ENCODE results near the gene REN.

The REN gene

DNA sequence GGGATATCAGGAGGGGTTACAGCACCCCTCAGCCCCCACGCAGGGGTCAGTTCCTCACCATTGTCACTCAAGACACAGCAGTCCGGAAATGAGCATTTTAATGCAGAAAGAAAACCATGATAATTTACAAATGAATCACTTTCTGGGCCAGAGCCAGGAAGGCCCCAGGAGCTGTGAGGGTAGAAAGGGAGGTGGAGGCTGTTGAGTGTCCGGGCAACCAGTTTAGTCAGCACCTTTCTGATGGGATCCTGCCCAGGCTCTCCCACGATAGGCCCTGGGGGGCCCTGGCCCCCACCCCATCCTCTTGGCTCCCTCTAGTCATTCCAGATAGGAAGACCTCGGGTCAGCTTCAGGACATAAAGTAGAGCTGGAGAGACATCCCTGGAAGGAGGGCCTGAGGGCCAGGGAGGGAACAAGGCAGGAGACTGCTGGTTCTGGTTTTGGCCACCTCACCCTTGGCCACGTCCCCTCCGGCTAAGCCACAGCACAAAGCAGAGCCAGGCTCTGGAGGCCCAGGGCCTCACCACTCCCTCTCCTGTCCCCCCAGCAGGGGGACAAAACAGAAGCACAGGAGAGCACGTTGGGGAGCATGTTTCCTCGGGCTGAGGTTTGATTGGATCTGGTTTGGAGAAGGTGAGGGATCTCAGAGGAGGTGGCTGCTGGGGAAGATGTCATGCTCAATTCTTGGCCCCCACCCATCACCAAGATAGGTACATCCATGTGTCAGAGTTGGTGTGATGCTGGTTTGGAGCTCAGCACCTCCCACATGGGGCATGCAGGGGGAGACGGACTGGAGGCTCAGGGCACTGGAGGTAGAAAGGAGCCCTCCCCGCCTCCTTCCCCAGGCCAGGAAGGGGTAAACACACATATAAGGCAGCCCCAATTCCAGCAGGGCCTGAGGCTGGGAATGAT is 34.9 kb downstream of the REN start:
- DNase-seq: no peak

DNA sequence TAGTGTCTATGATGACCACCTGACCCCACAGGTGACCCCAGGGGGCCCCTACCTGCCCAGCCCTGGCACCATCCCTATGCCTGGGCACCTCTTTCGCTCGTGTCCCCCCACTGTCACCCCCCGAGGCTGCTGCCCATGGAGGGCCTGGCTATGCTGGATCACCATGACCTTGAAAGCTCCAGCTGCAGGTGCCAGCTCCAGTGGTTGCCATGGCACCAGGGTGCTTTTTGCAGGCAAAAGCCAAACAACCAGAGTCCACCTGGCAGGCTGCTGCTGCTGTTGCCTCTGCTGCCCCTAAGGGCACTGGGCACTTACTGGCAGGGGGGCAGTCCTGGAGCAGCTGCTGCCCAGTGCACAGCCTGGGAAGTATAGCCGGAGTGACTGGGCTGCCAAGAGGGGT is 36.0 kb downstream of the REN start:
- no peak for DNase-seq

DNA sequence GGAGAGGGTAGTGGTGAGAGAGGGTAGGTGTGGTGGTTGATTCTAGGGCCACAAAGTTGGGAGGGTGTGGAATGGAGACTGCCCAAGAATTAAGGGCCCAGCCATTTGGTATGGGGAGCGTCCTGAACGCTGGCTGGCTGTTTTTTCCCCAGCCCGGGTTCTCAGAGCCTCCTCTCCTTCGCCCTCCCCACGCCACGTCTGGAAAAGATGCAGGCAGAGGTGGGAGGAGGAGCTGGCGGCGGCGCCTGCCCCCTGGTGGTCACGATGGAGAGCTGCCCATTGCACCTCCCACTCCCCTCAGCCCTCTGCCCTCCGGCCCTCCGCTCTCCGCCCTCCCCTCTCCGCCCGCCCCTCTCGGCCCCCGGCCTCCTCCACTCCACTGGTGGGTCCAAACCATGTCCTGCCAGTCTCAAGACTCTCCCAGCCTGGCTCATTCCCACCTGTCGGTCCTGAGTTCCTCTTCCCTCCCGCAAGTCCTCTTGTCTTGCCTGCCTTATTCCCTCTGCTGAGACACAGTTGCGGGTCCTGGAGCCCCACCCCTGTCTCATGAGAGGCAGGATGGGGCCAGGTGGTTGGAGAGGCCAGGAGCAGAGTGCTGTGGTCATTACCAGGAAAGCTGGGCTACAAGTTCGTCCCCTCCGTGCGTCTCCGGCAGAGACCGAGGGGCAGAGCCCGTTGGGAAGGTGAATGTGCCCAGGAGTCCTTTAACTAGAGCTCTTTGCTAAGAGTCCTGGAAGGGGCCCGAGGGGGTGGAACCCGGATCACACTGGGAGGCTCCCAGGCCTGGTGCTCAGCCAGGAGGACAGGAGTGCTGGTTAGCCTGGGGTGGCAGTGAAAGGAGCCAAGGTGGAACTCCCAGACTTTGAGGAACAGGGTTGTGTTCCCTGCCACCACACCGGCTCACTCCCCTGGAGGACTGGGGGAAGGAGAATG is 36.9 kb downstream of the REN start:
- DNase-seq: peak; percentile 66 to 77

DNA sequence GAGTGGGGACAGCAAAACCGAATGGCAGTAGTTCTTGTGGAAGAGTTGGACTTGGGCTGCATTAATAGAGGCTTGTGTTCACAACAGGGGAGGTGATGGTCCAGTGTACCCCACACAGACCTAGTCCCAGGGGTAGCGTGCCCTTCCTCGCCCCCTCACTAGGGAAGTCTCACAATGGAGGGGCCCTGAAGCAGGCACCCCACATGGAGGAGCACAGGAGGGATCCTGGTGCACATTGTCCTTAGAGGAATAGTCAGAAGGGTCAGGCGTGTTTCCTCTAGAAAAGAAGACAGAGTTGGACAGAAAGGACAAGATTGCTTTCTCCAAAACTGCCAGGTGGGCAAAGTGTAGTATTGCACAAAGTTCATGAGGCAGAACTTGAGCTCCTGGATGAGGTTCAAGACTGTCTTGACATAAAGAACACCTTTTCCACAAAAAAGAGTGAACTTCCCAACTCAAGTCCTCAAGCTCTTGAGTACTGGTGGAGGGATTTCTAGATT is 37.6 kb downstream of the REN start:
- DNase-seq: no peak

- DNase-seq: peak; percentile 34 to 41
These were observed 38.4 kb downstream of the REN start for GRCh38 chr1:204127597-204128242.

DNA sequence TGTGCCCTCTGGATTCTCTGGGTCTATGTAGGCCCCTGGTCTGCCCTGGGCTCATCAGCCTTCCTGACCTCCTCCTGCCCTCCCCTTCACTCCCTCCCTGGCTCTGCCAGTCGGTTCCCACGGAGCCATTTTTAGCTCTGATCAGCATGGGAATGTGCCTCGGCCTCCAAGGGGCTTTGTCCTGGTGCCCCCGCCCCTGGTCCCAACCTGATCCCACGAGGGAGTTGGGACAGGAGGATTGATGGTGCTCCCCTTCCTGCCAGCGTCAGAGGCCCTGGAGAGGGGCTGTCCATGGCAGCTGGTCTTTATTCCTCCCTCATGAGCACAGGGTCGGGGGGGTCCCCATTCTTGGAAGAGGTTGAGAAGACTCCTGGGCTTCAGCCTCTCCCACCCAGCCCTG is 39.2 kb downstream of the REN start:
- no peak for DNase-seq

GRCh38 chr1:204126386-204126785 is 39.8 kb downstream of the REN start:
- no peak for DNase-seq

DNA sequence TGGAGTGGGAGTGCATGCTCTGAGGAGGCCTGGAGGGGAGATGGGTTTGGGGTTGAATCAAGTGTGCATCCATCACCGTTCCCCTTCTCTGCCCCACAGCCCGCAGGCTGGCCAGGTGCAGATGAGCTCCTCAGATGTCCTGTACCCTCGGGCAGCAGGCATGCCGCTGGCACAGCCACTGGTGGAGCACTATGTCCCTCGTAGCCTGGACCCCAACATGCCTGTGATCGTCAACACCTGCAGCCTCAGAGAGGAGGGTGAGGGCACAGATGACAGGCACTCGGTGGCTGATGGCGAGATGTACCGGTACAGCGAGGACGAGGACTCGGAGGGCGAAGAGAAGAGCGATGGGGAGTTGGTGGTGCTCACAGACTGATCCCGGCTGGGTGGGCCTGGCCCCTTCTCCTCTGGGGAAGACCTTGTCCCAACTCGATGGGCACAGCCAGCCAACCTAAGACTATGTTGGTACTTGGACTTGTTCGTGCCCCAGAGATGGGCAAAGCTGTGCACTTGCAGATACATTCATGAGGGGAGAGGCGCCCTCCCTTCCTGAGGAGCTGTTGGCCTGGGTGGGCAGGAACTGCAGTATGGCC is 40.3 kb downstream of the REN start:
- DNase-seq: no peak

DNA sequence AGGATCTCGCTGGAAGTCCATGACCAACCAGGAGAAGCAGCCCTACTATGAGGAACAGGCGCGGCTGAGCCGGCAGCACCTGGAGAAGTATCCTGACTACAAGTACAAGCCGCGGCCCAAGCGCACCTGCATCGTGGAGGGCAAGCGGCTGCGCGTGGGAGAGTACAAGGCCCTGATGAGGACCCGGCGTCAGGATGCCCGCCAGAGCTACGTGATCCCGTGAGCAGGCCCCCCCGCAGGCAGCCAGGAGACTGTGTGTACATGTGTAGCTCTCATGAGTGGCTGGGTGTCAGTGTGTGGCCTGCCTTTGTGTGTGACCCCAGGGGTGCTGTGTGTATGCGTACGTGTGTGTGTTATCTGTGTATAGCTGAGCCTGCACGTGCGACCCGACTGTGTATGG is 41.5 kb downstream of the REN start:
- no peak for DNase-seq

DNA sequence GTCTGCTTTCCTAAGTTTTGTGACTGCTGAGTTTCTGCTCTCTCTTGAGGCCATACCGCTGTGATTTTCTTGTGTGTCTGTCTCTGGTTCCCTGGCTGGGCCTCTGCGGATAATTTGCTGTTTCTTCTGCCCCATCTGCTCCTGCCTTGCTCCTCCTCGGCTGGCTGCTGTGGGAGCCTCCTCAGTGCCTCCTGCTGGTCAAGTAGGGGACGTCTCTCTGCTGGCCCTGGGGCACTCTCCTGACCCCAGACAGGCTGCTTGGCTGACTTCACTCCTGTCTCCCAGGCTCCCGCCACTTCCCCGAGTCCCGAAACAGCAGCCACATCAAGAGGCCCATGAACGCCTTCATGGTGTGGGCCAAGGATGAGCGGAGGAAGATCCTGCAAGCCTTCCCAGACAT is 42.8 kb downstream of the REN start:
- DNase-seq: peak; percentile 29 to 38

- no peak for DNase-seq
These were observed 44.1 kb downstream of the REN start for GRCh38 chr1:204121840-204122555.

DNA sequence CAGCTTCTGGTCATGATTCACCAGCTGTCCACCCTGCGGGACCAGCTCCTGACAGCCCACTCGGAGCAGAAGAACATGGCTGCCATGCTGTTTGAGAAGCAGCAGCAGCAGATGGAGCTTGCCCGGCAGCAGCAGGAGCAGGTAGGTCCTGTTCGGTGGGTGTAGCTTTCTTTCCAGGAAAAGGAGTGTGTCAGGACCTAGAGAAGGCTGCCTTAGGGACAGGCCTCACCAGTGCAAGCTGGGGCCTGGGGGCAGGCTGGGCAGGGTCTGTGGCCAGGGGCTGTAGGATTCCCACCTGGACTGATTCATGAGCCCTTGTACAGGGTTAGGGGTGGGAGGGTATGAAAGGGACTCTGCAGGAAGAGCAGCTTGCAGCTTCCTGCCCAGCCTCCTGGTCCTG is 49.6 kb downstream of the REN start:
- no peak for DNase-seq

DNA sequence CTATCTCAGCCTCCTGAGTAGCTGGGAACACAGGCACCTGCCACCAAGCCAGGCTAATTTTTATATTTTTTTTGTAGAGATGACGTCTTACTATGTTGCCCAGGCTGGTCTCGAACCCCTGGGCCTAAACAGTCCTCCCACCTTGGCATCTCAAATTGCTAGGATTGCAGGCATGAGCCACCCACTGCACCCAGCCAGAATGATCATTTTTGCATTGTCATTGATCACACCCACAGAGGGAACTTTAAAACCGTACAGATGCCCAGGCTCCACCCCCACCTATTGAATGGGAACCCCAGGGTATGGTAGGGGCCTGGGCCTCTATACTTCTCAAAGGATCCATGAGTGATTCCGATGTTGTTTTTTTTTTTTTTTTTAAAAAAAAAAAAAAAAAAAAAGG is 51.0 kb downstream of the REN start:
- no peak for DNase-seq

GRCh38 chr1:204114606-204115005 is 51.5 kb downstream of the REN start:
- DNase-seq: no peak

GRCh38 chr1:204113896-204114295 is 52.2 kb downstream of the REN start:
- no peak for DNase-seq

- DNase-seq: no peak
These were observed 53.0 kb downstream of the REN start for GRCh38 chr1:204112876-204113730.

DNA sequence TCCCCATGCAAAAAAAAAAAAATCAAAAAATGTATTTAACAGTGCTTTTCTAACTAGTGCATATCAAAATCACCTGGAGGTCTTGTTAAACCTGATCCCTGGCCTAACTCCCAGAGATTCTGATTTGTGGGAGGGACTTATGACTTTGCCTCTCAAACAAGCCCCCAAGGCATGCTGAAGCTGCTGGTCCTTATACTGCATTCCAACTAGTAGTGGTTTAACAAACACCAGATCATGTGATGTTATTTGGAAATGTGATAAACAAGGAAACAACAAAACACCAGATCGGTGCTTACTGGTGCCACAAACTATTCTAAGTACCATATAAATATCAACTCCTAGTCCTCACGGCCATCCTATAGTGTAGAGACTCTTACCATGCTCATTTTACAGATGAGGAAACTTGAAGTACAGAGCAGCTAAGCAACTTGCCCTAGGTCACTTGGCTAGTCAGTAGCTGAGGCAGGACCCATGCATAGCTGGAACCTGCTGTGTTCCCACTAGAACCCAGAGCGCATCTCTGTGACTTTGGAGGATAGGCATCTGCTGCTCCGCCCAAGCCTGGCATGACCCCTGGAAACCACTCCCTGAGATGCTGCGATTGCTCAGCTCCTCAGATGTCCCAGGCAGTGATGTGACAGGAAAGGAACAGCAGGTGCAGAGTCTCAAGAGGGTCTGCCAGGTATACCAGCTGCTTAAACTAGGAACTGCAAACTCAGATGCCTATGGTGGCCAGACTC is 55.1 kb downstream of the REN start:
- DNase-seq: no peak

DNA sequence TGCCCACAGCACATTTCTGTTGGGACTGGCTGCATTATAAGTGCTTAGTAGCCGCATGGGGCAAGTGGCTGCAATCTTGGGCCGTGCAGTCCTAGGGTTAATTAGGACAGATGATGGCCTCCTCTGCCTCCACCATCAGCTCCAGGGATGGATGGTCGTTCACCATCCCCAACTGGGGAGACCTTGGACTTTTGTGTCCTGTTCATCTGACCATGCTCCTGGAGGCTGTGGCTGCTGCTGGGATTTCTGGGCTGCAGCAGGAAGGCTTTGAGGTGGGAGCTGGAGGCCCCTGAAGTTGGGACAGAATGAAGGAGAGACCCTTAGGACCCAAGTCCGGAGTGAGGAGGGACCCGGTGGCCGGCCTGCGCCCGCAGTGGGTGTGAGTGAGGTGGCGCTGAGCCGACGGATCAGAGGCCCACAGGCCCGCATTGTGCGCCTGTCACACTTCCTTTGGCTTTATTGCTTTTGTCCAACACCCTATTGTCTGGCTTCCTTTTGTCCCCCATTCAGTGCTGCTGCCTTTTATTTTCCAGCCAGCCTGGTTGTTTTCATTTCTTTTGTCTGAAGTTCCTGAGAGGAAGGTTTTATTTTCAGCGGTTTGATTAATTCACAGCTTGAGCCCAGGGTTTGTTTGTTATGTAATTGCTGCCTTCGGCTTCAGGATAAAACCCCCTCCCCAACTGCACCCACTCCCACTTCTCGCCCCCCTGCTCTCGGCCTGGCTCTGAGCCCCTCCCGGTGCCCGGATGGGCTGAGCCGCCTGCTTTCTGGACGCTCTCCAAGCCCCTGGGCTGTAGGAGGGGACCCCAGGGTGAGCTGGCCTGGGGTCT is 57.6 kb downstream of the REN start:
- DNase-seq: no peak

DNA sequence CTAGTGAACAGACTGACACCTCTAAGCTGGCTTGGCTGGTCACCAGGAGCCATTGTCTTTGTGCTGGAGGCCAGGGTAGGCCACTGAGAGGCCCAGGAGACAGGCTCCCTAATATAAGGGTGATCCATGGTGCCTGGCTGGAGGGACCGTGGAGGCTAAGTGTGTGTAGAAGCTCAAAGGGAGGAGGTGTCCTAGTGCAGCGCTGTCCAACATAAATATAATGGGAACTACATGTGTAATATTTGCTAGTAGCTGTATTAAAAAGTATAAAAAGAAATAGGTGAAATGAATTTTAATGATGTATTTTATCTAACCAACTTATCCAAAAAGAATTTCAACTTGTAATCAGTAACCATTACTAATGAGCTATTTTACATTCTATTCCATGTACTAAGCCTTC is 58.2 kb downstream of the REN start:
- no peak for DNase-seq
